Glomerular visceral epithelial cell (primary cell): ENCODE data around the gene SHANK3.
A peak's percentile ranks its signal among the peaks of the same experiment; 100 is the strongest.

Experiments used
- DNase-seq: peaks from one replicate; pipeline ENCODE4 v3.0.0-alpha.2; 2016; ENCODE audit errors: extremely low spot score

The SHANK3 gene

DNA sequence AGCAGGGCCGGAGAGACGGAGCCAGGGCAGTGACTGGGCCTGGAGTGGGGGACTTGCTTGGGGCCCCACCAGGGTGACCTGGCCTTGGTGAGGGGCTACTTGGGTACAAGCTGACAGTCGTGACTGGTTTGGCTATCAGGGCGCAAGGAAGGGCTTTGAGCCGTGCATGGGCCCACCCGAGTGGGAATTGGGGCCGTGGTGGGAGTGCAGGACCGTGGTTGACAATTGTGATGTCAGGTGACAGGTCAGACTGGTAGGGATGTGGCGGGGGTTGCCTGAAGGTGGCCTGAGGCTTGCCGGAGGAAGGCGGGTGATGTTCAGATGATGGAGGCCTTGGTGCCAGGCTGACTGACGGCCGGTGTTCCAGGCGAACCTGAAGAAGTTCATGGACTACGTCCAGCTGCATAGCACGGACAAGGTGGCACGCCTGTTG, 5.6 kb downstream of the SHANK3 start:
- no peak for DNase-seq

DNA sequence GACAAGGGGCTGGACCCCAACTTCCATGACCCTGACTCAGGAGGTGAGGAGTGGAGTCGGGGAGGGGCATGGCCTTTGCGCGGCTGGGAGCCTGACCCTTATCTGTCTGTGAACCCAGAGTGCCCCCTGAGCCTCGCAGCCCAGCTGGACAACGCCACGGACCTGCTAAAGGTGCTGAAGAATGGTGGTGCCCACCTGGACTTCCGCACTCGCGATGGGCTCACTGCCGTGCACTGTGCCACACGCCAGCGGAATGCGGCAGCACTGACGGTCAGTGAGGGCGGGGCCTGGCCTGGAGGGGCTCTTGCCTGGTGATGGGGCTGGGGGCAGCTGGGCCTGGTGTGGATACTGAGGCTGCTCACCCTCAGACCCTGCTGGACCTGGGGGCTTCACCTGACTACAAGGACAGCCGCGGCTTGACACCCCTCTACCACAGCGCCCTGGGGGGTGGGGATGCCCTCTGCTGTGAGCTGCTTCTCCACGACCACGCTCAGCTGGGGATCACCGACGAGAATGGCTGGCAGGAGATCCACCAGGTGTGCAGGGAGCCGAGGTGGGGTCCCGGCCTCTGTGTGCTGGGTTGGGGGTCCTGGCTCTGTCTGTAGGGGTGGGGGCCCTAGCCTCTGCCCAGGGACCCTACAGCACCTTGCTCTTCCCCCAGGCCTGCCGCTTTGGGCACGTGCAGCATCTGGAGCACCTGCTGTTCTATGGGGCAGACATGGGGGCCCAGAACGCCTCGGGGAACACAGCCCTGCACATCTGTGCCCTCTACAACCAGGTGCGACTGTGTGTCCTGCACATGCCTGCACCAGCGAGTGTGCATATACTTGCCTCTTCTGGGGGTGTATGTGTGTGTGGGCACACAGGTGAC, 6.3 kb downstream of the SHANK3 start:
- no peak for DNase-seq

DNA sequence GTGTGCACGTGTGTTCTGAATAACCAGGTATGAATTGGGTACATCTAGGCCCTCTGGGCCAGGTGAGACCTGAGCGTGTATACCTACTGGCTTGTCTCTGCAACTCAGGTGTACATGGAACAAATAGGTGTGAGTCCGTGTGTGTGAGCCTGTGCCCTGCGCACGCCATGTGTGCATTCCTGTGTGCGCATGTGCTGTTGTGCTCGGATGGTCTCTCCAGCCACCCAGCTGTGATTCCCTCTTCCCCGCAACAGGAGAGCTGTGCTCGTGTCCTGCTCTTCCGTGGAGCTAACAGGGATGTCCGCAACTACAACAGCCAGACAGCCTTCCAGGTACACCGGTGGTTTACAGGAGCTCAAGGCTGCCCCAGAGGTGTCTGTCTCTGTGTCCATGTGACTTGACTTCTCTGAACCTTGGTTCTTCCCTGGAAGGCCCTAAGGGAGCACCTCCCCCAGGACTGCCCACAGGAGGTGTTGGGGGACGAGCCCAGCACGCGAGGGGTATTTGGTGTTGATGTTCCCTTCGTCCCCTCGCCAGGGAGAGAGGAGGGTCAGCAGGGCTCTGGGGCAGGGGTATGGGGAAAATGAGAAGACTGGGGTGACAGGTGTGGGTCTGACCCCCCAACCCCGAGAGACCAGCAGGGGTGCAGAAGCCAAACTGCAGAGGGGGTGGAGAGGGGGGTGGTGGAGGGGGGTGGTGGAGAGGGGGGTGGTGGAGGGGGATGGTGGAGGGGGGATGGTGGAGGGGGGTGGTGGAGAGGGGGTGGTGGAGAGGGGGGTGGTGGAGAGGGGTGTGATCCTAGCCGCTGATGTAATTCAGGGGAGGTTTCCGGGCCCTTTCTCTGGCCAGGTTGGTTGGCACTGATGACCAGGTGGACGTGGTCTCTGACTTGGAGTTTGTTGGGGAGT, 10.7 kb downstream of the SHANK3 start:
- DNase-seq, result no peak

DNA sequence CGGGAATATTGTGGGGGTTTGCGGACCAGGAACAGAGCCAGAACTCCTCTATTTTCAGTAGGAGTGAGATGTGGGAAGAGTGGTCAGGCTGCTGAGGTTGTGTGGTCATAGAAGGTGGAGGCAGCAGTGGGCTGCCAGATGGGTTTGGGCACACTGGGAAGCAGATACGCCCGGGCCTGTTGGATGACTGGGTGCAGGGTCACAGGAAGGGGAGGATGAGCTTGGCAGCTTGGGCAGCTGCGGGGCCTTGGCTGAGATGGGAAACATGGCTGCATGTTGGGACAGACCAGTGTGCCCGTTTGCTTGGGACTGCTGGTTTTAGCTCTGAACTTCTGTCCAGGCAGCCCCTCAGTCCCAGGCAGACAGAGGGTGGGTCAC, 11.4 kb downstream of the SHANK3 start:
- no peak for DNase-seq

DNA sequence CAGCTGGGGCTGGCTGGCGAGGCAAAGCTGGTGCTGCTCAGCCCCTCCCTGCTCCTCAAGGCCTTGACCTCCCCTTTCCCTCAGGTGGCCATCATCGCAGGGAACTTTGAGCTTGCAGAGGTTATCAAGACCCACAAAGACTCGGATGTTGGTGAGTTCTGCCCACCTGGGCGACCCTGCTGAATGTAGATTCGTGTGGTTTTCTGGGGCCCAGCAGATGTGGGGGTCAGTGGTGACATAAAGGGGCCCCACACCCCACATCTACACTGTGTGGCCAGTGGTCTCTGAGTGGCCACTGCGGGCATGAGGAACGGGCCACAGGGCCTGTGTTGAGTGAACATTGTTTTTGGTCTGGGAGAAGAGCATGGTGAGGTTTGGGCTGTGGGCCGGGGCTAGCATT, 11.9 kb downstream of the SHANK3 start:
- DNase-seq, result no peak

DNA sequence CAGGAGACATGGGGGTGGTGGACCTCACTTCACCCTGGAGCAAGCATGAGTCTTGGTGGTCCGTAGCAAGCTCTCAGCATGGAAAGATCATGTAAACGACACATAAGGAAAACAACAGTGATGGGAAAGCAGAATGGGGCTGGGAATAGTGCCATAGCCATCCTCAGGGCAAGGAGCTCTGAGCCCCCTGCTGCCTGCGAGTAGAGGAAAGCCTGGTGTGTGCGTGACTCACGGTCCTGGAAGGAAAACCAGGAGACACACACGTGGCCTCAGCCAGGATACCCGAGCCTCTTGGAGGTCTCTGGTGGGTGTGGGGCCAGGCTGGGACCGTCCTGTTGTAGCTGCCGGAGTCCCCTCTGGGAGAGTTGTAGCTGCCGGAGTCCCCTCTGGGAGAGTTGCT, 12.4 kb downstream of the SHANK3 start:
- DNase-seq, result no peak

DNA sequence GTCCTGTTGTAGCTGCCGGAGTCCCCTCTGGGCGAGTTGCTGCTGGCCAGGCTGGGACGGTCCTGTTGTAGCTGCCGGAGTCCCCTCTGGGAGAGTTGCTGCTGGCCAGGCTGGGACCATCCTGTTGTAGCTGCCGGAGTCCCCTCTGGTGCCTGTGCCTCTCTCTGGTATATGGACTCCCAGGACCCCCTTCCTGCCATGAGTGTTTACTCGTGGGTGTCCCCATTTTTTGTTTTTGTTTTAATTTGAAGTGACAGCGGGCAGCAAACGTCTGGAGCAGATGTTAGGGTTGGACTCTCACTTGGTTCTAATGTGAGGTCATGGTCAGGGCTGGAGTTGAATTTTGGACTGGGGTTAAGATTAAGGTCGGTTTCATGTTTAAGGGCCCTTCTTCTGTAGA, 14.2 kb downstream of the SHANK3 start:
- no peak for DNase-seq

DNA sequence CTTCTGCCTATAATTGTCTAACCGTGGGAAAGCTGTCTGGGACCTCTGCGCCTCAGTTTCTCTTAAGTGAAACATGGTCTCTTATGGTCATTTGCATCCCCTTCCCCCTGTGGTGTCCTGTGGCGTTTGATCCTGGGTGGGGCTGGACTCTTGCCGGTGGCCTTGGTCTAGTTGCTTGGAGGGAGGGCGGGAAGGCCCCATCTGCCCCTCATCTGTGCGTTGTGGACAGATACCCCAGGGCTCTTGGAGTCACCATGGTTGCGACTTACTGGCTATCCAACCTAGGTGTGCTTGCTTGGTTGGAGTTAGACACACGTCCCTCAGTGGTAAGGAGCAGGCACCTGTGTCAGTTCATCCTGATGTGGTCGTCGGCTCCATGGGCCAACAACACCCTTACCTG, 15.2 kb downstream of the SHANK3 start:
- DNase-seq, result no peak

DNA sequence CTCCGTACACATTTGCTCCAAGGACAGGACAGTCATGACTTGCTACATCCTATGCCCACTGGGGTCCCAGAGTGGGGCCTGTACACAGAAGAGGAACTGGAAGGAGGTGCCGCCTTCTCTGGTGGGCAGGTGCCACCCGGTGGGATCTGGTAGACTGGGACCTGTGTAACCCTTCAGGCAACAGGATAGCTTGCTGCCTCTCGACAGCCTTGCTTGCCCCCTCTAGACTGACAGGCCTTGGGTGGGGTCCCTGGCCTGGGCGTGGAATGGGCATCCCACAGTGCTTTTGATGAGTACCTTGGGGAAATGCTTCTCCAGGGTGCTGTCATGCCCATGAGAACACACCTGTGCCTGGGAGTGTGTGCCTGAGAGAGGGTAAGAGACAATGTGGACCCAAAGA, 15.8 kb downstream of the SHANK3 start:
- DNase-seq, result no peak

DNA sequence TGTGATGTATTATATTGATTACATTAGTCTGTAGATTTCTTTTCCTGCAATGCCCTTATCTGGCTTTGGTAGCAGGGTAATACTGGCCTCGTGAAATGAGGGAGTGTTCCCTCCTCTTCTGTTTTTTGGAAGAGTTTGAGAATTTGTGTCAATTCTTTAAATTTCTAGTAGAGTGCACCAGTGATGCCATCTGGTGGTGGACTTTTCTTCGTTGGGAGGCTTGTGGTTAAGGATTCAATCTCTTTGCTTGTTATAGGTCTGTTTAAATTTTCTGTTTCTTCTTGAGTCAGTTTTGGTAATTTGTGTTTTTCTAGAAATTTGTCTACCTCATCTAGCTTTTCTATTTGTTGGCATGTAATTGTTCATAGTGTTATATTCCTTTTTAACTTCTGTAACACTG, 18.9 kb downstream of the SHANK3 start:
- DNase-seq, result peak; percentile 17

DNA sequence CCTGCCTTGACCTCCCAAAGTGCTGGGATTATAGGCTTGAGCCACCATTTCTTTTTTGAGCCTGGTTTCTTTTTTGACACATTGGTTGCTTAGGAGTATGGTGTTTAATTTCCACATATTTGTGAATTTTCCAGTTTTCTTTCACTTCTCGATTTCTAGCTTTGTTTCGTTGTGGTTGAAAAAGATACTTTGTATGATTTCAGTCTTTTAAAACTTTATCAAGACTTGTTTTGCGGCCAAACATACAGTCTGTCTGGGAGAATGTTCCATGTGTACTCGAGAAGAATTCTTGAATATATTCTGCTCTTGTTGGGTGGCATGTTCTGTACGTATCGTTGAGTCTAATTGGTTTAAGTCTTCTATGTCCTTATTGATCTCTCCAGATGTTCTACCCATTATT, 20.8 kb downstream of the SHANK3 start:
- DNase-seq, result no peak

DNA sequence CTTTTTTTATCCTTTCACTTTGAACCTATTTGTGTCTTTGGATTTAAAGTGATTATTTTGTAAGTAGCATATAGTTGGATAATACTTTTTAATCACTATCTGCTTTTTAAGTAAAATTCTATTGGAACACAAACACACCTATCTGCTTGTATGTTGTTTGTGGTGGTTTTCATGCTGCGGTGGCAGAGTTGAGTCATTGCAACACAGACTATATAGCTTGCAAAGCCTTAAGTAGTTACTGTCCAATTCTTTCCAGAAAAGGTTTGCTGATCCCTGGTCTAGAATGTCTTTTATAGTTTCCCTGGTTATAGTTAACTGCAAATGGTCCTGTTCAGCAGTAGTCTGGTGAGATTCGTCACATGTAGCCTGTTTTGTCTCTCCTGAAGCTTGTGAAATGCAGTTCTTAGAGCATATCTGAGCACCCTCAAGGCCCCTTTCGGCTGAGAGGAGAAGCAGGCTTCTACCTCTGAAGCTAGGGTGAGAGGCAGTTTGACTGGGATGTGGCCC, 21.5 kb downstream of the SHANK3 start:
- DNase-seq, result no peak

DNA sequence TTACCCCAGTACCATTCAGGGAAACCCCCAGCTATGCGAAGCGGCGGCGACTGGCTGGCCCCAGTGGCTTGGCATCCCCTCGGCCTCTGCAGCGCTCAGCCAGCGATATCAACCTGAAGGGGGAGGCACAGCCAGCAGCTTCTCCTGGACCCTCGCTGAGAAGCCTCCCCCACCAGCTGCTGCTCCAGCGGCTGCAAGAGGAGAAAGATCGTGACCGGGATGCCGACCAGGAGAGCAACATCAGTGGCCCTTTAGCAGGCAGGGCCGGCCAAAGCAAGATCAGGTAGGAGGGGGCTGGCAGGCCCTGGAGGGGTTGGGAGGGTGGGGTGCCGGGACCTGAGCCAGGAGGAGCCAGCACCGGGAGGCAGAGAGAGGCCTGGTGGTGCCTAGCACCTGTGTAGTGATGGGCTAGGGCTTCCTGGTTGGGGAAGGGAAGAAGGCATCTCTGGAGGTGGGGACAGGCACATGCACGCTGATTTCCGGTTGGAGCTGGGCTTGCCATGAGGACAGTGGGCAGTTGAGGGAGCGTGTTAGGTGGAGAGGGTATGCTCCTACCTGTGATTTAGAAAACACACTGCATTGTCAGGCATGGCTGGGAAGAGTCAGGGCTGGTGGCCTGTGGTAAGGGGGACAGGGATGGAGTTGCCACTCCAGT, 22.3 kb downstream of the SHANK3 start:
- DNase-seq, result no peak

DNA sequence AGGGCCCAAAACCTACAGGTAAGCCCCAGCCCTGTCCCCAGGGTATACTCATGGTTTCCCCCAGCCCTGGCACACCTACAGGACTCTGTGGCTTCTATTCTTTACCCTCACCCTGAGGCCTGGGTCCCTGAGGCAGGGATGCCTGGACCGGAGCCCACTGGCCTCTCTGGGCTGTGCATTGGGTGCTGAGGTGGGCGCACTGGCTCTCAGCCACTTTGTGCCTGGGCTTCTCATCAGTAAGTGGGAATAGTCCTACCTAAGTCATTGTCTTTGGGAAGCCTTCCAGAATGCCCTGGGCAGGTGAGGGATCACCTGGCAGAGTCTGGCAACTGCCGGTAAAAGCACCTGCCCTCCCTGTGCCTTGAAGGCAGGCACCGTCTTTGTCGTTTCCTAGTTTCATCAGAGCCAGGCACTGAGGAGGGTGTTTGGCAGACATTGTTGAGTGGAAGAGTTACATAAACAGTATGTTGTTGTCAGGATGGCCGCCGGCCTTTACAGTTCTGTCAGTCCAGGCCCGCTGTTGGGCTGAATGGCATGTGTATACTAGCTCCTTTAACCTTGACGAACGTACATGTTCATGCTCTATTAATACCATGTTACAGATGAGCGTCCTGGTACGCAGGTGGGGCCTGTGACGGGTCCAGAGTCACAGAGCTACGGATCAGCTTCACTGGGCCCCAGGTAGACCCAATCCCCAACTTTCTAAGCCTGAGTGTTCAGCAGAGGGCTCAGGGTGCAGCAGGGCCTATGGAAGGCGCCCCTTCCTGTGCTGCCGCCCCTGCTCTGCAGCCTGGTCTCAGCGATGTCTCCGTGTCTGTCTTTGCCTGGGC, 23.0 kb downstream of the SHANK3 start:
- DNase-seq, result no peak

DNA sequence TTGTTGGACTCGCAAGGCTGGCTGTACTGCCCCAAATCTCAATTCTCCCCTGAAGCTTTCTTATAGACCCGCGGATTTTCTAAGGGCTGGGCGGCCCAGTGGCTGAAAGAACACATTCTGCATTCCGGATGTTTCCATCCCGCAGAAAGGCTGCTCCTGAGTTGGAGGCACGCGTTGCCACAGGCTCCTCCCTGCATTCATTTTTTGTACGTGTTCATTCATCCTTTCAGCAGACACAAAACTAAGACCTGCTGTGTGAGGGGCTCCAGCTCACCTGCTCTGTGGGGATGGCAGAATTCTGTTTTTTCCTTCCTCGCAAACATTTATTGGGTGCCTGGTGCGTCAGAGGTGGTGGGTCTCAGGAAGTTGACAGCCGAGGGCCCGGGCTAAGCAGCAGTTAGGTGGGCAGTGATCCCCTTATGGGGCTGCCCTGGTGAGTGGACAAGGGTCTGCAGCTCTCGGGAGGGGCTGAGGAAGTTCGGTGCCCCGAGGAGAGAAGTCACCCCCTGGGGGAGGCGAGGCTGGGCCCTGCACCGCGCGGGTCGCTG, 23.7 kb downstream of the SHANK3 start:
- no peak for DNase-seq

DNA sequence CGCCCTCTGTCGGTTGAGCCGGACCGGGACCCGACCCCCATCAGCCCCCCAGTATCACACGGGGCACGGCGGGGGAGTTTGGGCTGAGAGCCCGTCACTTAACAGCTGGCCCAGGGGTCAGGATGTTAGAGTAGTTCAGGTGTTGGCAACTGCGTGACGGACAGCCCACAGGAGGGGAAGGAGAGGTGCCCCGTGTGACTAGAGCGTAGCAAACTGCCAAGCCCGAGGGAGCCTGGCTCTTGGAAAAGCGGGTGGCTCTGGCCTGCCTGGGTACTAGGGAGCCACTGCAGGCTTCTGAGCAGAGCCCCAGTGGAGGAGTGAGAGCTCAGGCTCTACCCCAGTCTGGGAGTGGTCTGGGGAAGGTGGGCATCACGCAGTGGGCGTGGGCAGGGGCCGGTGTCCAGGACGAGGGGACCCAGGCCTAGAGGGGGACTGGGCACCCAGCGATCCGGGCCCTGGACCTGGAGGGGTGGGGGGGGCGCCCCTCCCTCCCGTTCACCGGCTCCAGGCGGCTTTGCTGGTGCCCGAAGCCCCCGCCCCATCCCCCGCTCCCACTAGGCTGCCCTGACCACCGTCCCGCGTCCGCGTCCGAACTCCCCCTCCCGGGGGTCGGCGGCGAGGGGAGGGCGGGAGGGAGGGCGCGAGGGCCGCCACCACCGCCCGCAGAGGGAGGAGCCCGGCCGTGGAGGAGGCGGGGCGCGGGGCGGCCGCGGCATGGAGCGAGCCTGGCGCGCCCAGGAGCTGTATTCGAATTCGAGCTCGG, 24.4 kb downstream of the SHANK3 start:
- DNase-seq, result peak; percentile 18

DNA sequence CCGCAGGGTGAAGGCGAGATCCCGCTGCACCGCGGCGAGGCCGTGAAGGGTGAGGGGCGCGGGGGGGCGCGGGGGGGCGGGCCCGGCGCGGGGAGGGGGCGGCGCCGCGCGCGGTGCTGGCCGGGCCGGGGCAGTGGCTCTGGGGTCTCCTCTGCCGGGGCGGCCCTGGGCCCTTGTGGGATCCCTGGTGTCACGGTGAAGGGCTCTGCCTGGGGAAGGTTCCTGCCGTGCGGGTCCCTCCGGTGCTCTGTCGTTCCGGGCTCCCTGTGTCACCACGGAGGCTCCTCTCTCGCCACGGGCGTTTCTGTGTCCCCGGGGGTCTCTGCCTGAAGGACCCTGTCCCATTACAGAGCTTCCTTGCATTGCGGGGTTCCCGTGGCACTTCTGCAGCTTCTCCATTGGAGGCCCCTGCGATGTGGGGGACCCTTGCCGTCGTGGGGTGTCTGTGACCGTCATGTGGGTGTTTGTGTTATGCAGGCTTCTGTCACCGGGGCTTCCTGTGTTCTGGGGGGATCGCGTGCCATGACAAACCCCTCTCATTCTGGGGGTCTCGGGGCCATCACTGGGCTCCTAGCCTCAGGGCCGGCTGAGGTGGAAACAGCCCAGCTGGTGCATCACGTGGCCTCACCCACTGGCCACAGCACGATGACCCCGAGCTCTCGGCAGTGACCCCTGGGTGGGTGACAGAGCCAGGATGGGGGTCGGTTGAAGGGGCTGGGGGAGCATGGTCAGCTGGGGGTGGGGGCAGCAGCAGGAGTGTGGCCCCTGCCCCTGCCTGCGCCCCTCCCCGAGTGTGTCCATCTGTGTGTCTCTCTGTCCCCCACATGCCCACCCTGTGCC, 25.3 kb downstream of the SHANK3 start:
- no peak for DNase-seq

DNA sequence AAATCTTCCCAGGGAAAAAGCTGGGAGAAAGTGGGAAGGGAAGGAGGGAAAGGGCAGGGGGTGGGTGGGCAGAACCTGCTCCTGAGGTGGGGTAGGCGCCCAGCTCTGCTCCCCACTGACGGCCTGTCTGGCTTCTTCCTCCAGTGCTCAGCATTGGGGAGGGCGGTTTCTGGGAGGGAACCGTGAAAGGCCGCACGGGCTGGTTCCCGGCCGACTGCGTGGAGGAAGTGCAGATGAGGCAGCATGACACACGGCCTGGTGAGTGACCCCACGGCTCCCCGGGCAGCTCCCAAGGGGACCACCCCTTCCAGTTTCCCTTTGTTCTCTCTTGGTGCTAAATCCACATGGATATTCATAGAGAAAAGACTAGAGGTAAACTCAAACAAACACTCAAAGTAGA, 25.9 kb downstream of the SHANK3 start:
- DNase-seq, result no peak

DNA sequence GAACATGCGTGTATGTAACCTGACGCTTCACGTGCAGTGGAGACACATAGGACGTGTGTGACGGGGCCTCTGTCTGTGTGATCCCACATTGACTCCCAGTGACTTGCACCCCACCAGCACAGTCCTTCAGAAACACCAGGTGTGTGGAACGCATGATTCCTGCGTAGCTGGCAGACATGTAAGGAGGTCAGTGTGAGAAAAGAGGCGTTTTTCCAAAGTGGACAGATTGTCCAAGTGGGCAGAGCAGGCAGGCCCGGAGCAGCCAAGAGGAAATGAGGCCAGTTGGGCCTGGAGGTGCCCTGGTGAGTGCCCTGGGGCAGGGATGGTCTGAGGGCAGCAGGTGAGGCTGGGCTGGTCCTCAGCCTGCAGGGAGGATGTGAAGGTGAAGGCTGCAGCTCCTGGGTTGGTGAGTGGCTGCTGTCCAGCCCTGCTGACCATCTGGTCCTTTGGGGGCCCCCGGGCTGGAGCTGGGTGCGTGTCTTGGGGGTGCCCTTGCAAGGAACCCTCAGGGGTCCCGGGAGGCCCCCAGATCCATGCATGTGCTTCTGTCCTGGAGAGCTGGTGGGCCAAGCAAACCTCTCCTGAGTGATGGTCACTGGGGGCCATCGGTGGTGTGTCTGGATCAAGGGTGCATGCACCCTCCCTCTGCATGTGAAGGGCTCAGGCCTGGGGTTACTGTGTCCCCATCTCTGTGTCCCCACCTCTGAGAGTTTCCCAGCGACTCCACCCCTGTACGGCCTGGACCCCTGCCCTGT, 26.6 kb downstream of the SHANK3 start:
- no peak for DNase-seq
